Smooth muscle cell (in vitro differentiated cells): ENCODE data around the gene STARD5. TPM values are rescaled to one million over a fixed set of nuclear protein-coding genes. Genes with fewer than 3 reads are reported as not detected.

Experiments used
- DNase-seq: peaks from one replicate; lab custom pipeline; 2025; ENCODE audit not compliant: unreplicated experiment; lab: John Stamatoyannopoulos, UW
- H2AFZ ChIP-seq: fragments of 200-600 bp; sonication (generic); 2 replicates; pipeline ENCODE4 v1.6.0; 2016; ENCODE audit warnings: antibody characterized with exemption, low read depth, mild to moderate bottlenecking
- H3F3A ChIP-seq: fragments of 200-600 bp; sonication (generic); 2 replicates; pipeline ENCODE4 v1.6.0; 2017; ENCODE audit warnings: antibody characterized with exemption, low read depth
- H3K27ac ChIP-seq: fragments of 200-600 bp; sonication (generic); 2 replicates; pipeline ENCODE4 v1.5.1; 2016; ENCODE audit warnings: low read depth, mild to moderate bottlenecking
- H3K27me3 ChIP-seq: fragments of 200-600 bp; sonication (generic); 2 replicates; pipeline ENCODE4 v1.6.1; 2016; ENCODE audit warnings: low read depth, mild to moderate bottlenecking
- H3K36me3 ChIP-seq: fragments of 200-600 bp; sonication (generic); 2 replicates; pipeline ENCODE4 v1.5.1; 2016; ENCODE audit warnings: low read depth
- H3K4me1 ChIP-seq: fragments of 200-600 bp; sonication (generic); 2 replicates; pipeline ENCODE4 v1.5.1; 2016; ENCODE audit warnings: low read depth
- H3K4me2 ChIP-seq: fragments of 200-600 bp; sonication (generic); 2 replicates; pipeline ENCODE4 v1.6.0; 2016; ENCODE audit warnings: mild to moderate bottlenecking
- H3K4me3 ChIP-seq: fragments of 200-600 bp; sonication (generic); 2 replicates; pipeline ENCODE4 v1.5.1; 2016; ENCODE audit warnings: mild to moderate bottlenecking
- H3K79me2 ChIP-seq: fragments of 200-600 bp; sonication (generic); 2 replicates; pipeline ENCODE4 v1.6.0; 2016; ENCODE audit warnings: low read depth, mild to moderate bottlenecking
- H3K9ac ChIP-seq: fragments of 200-600 bp; sonication (generic); 2 replicates; pipeline ENCODE4 v1.6.0; 2016; ENCODE audit warnings: low read depth
- H3K9me3 ChIP-seq: fragments of 200-600 bp; sonication (generic); replicated peaks from 2 replicates; pipeline ENCODE4 v1.5.1; 2016; ENCODE audit warnings: low read depth
- H4K20me1 ChIP-seq: fragments of 200-600 bp; sonication (generic); 2 replicates; pipeline ENCODE4 v1.6.0; 2016; ENCODE audit warnings: low read depth
- WGBS: methylation state at CpG from one replicate; pipeline ENCODE4 v1.1.7; 2016; ENCODE audit warnings: low lambda C conversion rate; 5-methylcytosine and 5-hydroxymethylcytosine counted together
- polyA plus RNA-seq: library from polyadenylated mRNA; unstranded; fragments of >200 nt; fragmentation: Nextera tagmentation; extraction: Ambion mirVana; gene quantifications from 2 replicates; pipeline ENCODE4 v1.2.1, GENCODE V29; 2016
- total RNA-seq: library from RNA; depleted of rRNA; stranded (reverse); fragments of >200 nt; gene quantifications from 2 replicates; pipeline ENCODE4 v1.2.3, GENCODE V29; 2014
- TF ChIP-seq, protein P1 (sequence below): fragments of 200-600 bp; sonication (generic); IDR thresholded peaks from 2 replicates; pipeline ENCODE4 v1.5.1; 2017; ENCODE audit warnings: borderline replicate concordance, mild to moderate bottlenecking, antibody characterized with exemption; ENCODE audit not compliant: insufficient read depth, poor library complexity, severe bottlenecking

Gene STARD5
- total and polyA plus RNA-seq, 2 experiments from 2014 or later = 1.6 to 6.2 TPM

DNA sequence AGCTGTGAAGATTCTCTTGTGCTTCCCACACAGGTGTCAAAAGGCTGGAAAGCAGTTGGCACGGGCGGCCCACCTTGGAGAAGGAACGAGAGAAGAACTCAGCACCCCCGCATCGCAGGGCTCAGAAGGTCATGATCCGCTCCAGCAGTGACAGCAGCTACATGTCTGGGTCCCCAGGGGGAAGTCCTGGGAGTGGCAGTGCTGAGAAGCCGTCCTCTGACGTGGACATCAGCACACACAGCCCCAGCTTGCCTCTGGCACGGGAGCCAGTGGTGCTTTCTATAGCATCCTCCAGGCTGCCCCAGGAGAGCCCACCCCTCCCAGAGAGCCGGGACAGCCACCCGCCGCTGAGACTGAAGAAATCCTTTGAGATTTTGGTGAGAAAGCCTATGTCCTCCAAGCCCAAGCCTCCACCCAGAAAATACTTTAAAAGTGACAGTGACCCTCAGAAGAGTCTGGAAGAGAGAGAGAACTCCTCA lies 31.4 kb downstream of the STARD5 start:
- no peak overlapping the region for H3K27ac ChIP-seq
- TF ChIP-seq, protein P1, sequence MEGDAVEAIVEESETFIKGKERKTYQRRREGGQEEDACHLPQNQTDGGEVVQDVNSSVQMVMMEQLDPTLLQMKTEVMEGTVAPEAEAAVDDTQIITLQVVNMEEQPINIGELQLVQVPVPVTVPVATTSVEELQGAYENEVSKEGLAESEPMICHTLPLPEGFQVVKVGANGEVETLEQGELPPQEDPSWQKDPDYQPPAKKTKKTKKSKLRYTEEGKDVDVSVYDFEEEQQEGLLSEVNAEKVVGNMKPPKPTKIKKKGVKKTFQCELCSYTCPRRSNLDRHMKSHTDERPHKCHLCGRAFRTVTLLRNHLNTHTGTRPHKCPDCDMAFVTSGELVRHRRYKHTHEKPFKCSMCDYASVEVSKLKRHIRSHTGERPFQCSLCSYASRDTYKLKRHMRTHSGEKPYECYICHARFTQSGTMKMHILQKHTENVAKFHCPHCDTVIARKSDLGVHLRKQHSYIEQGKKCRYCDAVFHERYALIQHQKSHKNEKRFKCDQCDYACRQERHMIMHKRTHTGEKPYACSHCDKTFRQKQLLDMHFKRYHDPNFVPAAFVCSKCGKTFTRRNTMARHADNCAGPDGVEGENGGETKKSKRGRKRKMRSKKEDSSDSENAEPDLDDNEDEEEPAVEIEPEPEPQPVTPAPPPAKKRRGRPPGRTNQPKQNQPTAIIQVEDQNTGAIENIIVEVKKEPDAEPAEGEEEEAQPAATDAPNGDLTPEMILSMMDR = no peak

DNA sequence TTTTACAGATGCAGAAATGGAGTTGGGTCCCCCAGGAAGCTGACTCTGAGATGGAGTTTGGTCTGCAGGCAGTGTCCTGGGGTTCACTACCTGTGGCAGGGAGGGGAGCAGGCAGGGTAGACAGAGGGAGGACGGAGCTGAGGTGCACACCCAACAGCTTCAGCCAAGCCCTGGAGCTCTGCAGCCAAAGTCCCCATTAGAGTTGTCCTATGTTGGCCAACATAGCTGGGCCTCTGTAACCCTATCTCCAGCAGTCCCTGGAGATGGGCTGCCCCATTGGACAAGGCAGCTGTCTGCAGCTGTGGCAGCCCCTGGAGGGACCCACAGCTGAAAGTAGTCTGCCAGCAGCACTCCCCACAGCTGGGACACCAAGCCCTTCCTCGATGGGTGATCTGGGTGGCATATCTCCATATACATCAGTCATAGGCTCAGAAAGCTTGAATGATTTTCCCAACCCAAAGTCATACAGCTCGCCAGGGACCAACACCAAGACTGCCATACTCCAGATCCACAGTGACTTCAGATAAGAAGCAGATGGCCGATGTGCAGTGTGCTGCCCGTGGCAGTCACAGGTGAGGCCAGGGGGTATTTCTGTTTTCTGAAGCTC lies 31.9 kb downstream of the STARD5 start:
- no peaks in the 10 kb centered on the region for H3F3A ChIP-seq
- no peak overlapping the region for H3K9ac ChIP-seq
- no peak overlapping the region for H3K27ac ChIP-seq
- H3K79me2 ChIP-seq = no peaks in the 10 kb centered on the region
- WGBS = 71% methylated on average over 5 of the region's 5 CpGs
- no peak overlapping the region for H2AFZ ChIP-seq
- H3K9me3 ChIP-seq = no peaks in the 10 kb centered on the region
- H3K4me1 ChIP-seq = no peaks in the 10 kb centered on the region
- no peak for DNase-seq
- H3K4me2 ChIP-seq = no peak overlapping the region
- no peaks in the 10 kb centered on the region for H3K27me3 ChIP-seq
- no peak overlapping the region for H3K4me3 ChIP-seq
- no peaks in the 10 kb centered on the region for H4K20me1 ChIP-seq
- H3K36me3 ChIP-seq = no peaks in the 10 kb centered on the region
- TF ChIP-seq, protein P1 = no peak

More for the DNA sequence above, 31.4 kb downstream of the STARD5 start:
- no peaks in the 10 kb centered on the region for H3F3A ChIP-seq
- no peak overlapping the region for H3K4me3 ChIP-seq
- H3K9ac ChIP-seq = no peak overlapping the region
- no peaks in the 10 kb centered on the region for H3K9me3 ChIP-seq
- WGBS = 91% methylated on average over 12 of the region's 12 CpGs
- H4K20me1 ChIP-seq = no peaks in the 10 kb centered on the region
- no peak for DNase-seq
- H2AFZ ChIP-seq = no peak overlapping the region
- H3K4me1 ChIP-seq = no peaks in the 10 kb centered on the region
- H3K79me2 ChIP-seq = no peaks in the 10 kb centered on the region
- H3K27me3 ChIP-seq = no peaks in the 10 kb centered on the region
- H3K36me3 ChIP-seq = no peaks in the 10 kb centered on the region
- H3K4me2 ChIP-seq = no peak overlapping the region

DNA sequence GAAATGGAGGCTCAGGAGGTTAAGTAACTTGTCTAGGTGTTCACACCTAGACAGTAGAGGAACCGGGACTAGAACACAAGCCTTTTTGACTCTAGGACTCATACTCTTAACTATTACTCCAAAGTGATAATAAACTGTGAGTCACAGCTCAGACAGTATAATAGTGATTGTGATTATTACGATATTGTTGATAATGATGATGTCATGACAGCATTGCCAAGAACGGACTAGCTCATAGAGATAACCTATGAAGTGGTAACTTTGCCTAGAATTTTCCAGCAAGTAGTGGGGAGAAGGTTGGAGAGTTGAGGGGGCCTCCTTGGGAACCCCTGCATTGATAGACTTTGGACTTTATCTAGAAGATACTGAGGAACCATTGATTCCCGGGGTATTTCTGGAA lies 34.0 kb downstream of the STARD5 start:
- H3K27ac ChIP-seq = no peak overlapping the region
- no peaks in the 10 kb centered on the region for H3K9me3 ChIP-seq
- no peaks in the 10 kb centered on the region for H3K79me2 ChIP-seq
- H3K27me3 ChIP-seq = no peaks in the 10 kb centered on the region
- no peak overlapping the region for H3K4me2 ChIP-seq
- DNase-seq = no peak
- TF ChIP-seq, protein P1 = no peak
- 96% methylated on average over 4 of the region's 4 CpGs for WGBS
- no peaks in the 10 kb centered on the region for H3F3A ChIP-seq
- H4K20me1 ChIP-seq = no peaks in the 10 kb centered on the region
- H3K9ac ChIP-seq = no peak overlapping the region
- H3K4me3 ChIP-seq = no peak overlapping the region
- H2AFZ ChIP-seq = no peak overlapping the region
- no peaks in the 10 kb centered on the region for H3K4me1 ChIP-seq
- H3K36me3 ChIP-seq = no peaks in the 10 kb centered on the region

DNA sequence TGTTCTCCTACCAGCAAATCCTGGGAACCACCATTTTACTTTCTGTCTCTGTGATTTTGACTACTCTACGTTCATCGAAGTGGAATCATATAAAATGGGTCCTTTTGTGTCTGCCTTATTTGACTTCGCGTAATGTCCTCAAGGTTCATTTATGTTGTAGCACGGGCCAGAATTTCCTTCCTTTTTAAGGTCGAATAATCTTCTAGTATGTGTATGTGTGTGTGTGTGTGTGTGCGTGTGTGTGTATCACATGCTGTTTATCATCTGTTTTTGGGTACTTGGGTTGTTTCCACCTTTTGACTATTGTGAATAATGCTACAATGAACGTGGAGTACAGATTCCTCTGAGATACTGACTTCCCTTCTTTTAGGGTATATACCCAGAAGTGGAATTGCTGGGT lies 35.3 kb downstream of the STARD5 start:
- Histone ChIP-seq H4K20me1 (no peaks in the 10 kb centered on the region), H3K9me3 (no peaks in the 10 kb centered on the region), H3K4me3 (no peak overlapping the region), H3K27me3 (no peaks in the 10 kb centered on the region), H3K27ac (no peak overlapping the region), H3K36me3 (no peaks in the 10 kb centered on the region), H3F3A (no peaks in the 10 kb centered on the region), H3K4me2 (no peak overlapping the region), H3K79me2 (no peaks in the 10 kb centered on the region), H3K9ac (no peak overlapping the region), H2AFZ (no peak overlapping the region), H3K4me1 (no peaks in the 10 kb centered on the region)
- TF ChIP-seq, protein P1 = no peak
- no peak for DNase-seq
- 94% methylated on average over 8 of the region's 8 CpGs for WGBS
